ENCODE data around the gene PNMA5. TPM values are rescaled to one million over a fixed set of nuclear protein-coding genes. Genes with fewer than 3 reads are reported as not detected.
"Not testable (repeated sequence)": the region's sequence is repeated elsewhere in the genome, so short reads cannot be mapped to it uniquely, and the experiment has no call there.

Gene PNMA5
- polyA plus RNA-seq, 1 experiment = not detected

- ChIA-PET CTCF (no interaction called here), POLR2A (no interaction called here)
- no peak for DNase-seq (ENCODE audit: low read depth)
- no peak for TF ChIP-seq CTCF (IDR thresholded peaks at IDR 0.05; ENCODE audit: insufficient read depth, low read depth, low read length)
- no peaks in the 10 kb centered on the region for H3K36me3 ChIP-seq (ENCODE audit: control insufficient read depth, insufficient read depth, low read length)
- H3K4me3 ChIP-seq (ENCODE audit: low read depth, low read length) = no peak overlapping the region
- no peaks in the 10 kb centered on the region for H3K27me3 ChIP-seq (ENCODE audit: control insufficient read depth, insufficient read depth, low read length)
Measured at GRCh38 chrX:152992115-152992514, 1.8 kb downstream of the PNMA5 start.

- Histone ChIP-seq H3K4me3 (ENCODE audit: low read depth, low read length) (no peak overlapping the region), H3K27me3 (ENCODE audit: control insufficient read depth, insufficient read depth, low read length) (no peaks in the 10 kb centered on the region), H3K36me3 (ENCODE audit: control insufficient read depth, insufficient read depth, low read length) (no peaks in the 10 kb centered on the region)
- TF ChIP-seq CTCF (IDR thresholded peaks at IDR 0.05; ENCODE audit: insufficient read depth, low read depth, low read length) = no peak
- ChIA-PET POLR2A (no interaction called here), CTCF (no interaction called here)
- DNase-seq (ENCODE audit: low read depth) = no peak
Measured at GRCh38 chrX:152991123-152991522, 2.8 kb downstream of the PNMA5 start.

- no peak for TF ChIP-seq CTCF (IDR thresholded peaks at IDR 0.05; ENCODE audit: insufficient read depth, low read depth, low read length)
- H3K36me3 ChIP-seq (ENCODE audit: control insufficient read depth, insufficient read depth, low read length) = no peaks in the 10 kb centered on the region
- no peak for DNase-seq (ENCODE audit: low read depth)
- no peaks in the 10 kb centered on the region for H3K27me3 ChIP-seq (ENCODE audit: control insufficient read depth, insufficient read depth, low read length)
- no peak overlapping the region for H3K4me3 ChIP-seq (ENCODE audit: low read depth, low read length)
- ChIA-PET POLR2A (no interaction called here), CTCF (no interaction called here)
Measured at GRCh38 chrX:152989292-152989658, 4.6 kb downstream of the PNMA5 start.

- no peak for TF ChIP-seq CTCF (IDR thresholded peaks at IDR 0.05; ENCODE audit: insufficient read depth, low read depth, low read length)
- H3K27me3 ChIP-seq (ENCODE audit: control insufficient read depth, insufficient read depth, low read length) = no peaks in the 10 kb centered on the region
- ChIA-PET POLR2A (no interaction called here), CTCF (no interaction called here)
- H3K4me3 ChIP-seq (ENCODE audit: low read depth, low read length) = no peak overlapping the region
- no peak for DNase-seq (ENCODE audit: low read depth)
- no peaks in the 10 kb centered on the region for H3K36me3 ChIP-seq (ENCODE audit: control insufficient read depth, insufficient read depth, low read length)
Measured at GRCh38 chrX:152988536-152989291, 5.2 kb downstream of the PNMA5 start.

- Histone ChIP-seq H3K4me3 (ENCODE audit: low read depth, low read length) (no peak overlapping the region), H3K36me3 (ENCODE audit: control insufficient read depth, insufficient read depth, low read length) (no peaks in the 10 kb centered on the region), H3K27me3 (ENCODE audit: control insufficient read depth, insufficient read depth, low read length) (no peaks in the 10 kb centered on the region)
- ChIA-PET POLR2A (no interaction called here), CTCF (no interaction called here)
- no peak for DNase-seq (ENCODE audit: low read depth)
- TF ChIP-seq CTCF (IDR thresholded peaks at IDR 0.05; ENCODE audit: insufficient read depth, low read depth, low read length) = no peak
Measured at GRCh38 chrX:152987801-152988200, 6.1 kb downstream of the PNMA5 start.

GRCh38 chrX:152987156-152987555 is 6.8 kb downstream of the PNMA5 start:
- H3K27me3 ChIP-seq (ENCODE audit: control insufficient read depth, insufficient read depth, low read length); DNase-seq (ENCODE audit: low read depth); H3K4me3 ChIP-seq (ENCODE audit: low read depth, low read length); H3K36me3 ChIP-seq (ENCODE audit: control insufficient read depth, insufficient read depth, low read length); POLR2A ChIA-PET; CTCF ChIA-PET: not testable (repeated sequence)

GRCh38 chrX:152985383-152985782 is 8.5 kb downstream of the PNMA5 start:
- H3K27me3 ChIP-seq (ENCODE audit: control insufficient read depth, insufficient read depth, low read length); CTCF ChIA-PET; H3K36me3 ChIP-seq (ENCODE audit: control insufficient read depth, insufficient read depth, low read length); DNase-seq (ENCODE audit: low read depth); POLR2A ChIA-PET; H3K4me3 ChIP-seq (ENCODE audit: low read depth, low read length): not testable (repeated sequence)
